GM18505 (cell line): ENCODE results near the gene MMADHC.

ENCODE experiments used
- ATAC-seq: cut with Tn5 transposase; IDR thresholded peaks from one replicate; pipeline ENCODE4 v1.9.1; 2021; ENCODE audit not compliant: unreplicated experiment
- POLR2A ChIP-seq: IDR thresholded peaks from 4 replicates; pipeline ENCODE4 v1.6.1; 2011; ENCODE audit warnings: borderline replicate concordance; ENCODE audit not compliant: insufficient read depth, insufficient read length; ENCODE audit errors: extremely low read depth

The MMADHC gene

GRCh38 chr2:149587220-149587949, at the start of gene MMADHC:
MMADHC (minus strand) TSS chr2:149587775; CDS start chr2:149587097, 678 bp downstream.
- peak; percentile 98 for TF ChIP-seq POLR2A
- ATAC-seq, result peak; percentile 100

GRCh38 chr2:149634103-149634502, 46.5 kb upstream of the MMADHC start:
- no peak for TF ChIP-seq POLR2A
- no peak for ATAC-seq

- TF ChIP-seq POLR2A, result no peak
- ATAC-seq, result no peak
Measured at GRCh38 chr2:149630445-149630844, 42.9 kb upstream of the MMADHC start.

- no peak for ATAC-seq
- TF ChIP-seq POLR2A, result no peak
Measured at GRCh38 chr2:149629026-149629425, 41.5 kb upstream of the MMADHC start.

GRCh38 chr2:149627111-149627801, 39.7 kb upstream of the MMADHC start:
- TF ChIP-seq POLR2A, result no peak
- no peak for ATAC-seq

GRCh38 chr2:149625671-149626070, 38.1 kb upstream of the MMADHC start:
- TF ChIP-seq POLR2A, result no peak
- no peak for ATAC-seq

GRCh38 chr2:149625271-149625670, 37.7 kb upstream of the MMADHC start:
- ATAC-seq, result no peak
- TF ChIP-seq POLR2A, result no peak

GRCh38 chr2:149622343-149622742, 34.8 kb upstream of the MMADHC start:
- no peak for ATAC-seq
- no peak for TF ChIP-seq POLR2A

- TF ChIP-seq POLR2A, result no peak
- ATAC-seq, result no peak
Measured at GRCh38 chr2:149617476-149617875, 29.9 kb upstream of the MMADHC start.

- no peak for TF ChIP-seq POLR2A
- no peak for ATAC-seq
Measured at GRCh38 chr2:149616681-149617456, 29.3 kb upstream of the MMADHC start.

GRCh38 chr2:149613704-149614103, 26.1 kb upstream of the MMADHC start:
- no peak for TF ChIP-seq POLR2A
- no peak for ATAC-seq

- no peak for ATAC-seq
- no peak for TF ChIP-seq POLR2A
Measured at GRCh38 chr2:149612122-149612521, 24.5 kb upstream of the MMADHC start.

- ATAC-seq, result no peak
- TF ChIP-seq POLR2A, result no peak
Measured at GRCh38 chr2:149611100-149611820, 23.7 kb upstream of the MMADHC start.
